Fibroblast of skin of back (primary cell): ENCODE measurements around the gene MMP8. TPM values are rescaled to one million over a fixed set of nuclear protein-coding genes. Genes with fewer than 3 reads are reported as not detected.
"Not testable (repeated sequence)": the region's sequence is repeated elsewhere in the genome, so short reads cannot be mapped to it uniquely, and the experiment has no call there.

ENCODE experiments used
- DNase-seq: peaks from one replicate; pipeline ENCODE4 v3.0.0-alpha.2; 2013
- polyA plus RNA-seq, 2 experiments: library from polyadenylated mRNA; unstranded; fragments of 120-200 nt; gene quantifications; one replicate each; pipeline ENCODE4 v1.2.1, GENCODE V29; 2013; ENCODE audit not compliant: insufficient read length in 2 of 2

MMP8 gene
- polyA plus RNA-seq (2013, experiment 1 of 2; ENCODE audit: insufficient read length) = 0.31 TPM
- not detected for polyA plus RNA-seq (2013, experiment 2 of 2; ENCODE audit: insufficient read length)

- peak; percentile 85 for DNase-seq
These were observed at the start of gene MMP8 for GRCh38 chr11:102724904-102725500. Gene MMP8 (minus strand): TSS chr11:102724954. CDS start chr11:102724855, 99 bp downstream.

- DNase-seq = no peak
These were observed 48.6 kb upstream of the MMP8 start for GRCh38 chr11:102773386-102773785.

GRCh38 chr11:102771351-102771750 lies 46.6 kb upstream of the MMP8 start:
- DNase-seq = no peak

GRCh38 chr11:102770191-102770590 lies 45.4 kb upstream of the MMP8 start:
- DNase-seq = no peak

- no peak for DNase-seq
These were observed 43.0 kb upstream of the MMP8 start for GRCh38 chr11:102767800-102768199.

GRCh38 chr11:102763440-102763839 lies 38.7 kb upstream of the MMP8 start:
- DNase-seq = peak; percentile 9

- peak; percentile 59 for DNase-seq
These were observed 37.6 kb upstream of the MMP8 start for GRCh38 chr11:102762361-102762767.

- DNase-seq = peak; percentile 91
These were observed 37.0 kb upstream of the MMP8 start for GRCh38 chr11:102761646-102762238.

- peak; percentile 94 for DNase-seq
These were observed 35.7 kb upstream of the MMP8 start for GRCh38 chr11:102760344-102761035.

- peak; percentile 35 for DNase-seq
These were observed 33.2 kb upstream of the MMP8 start for GRCh38 chr11:102757823-102758549.

GRCh38 chr11:102753267-102753666 lies 28.5 kb upstream of the MMP8 start:
- DNase-seq = no peak

GRCh38 chr11:102751673-102752072 lies 26.9 kb upstream of the MMP8 start:
- no peak for DNase-seq

- DNase-seq = no peak
These were observed 24.5 kb upstream of the MMP8 start for GRCh38 chr11:102749101-102749722.

- DNase-seq = not testable (repeated sequence)
These were observed 22.2 kb upstream of the MMP8 start for GRCh38 chr11:102746746-102747578.

GRCh38 chr11:102734650-102735049 lies 9.9 kb upstream of the MMP8 start:
- no peak for DNase-seq

GRCh38 chr11:102733232-102733875 lies 8.6 kb upstream of the MMP8 start:
- peak; percentile 55 for DNase-seq

GRCh38 chr11:102730944-102731343 lies 6.2 kb upstream of the MMP8 start:
- not testable (repeated sequence) for DNase-seq

- peak; percentile 34 for DNase-seq
These were observed 5.4 kb upstream of the MMP8 start for GRCh38 chr11:102729849-102730815.

- DNase-seq = peak; percentile 75
These were observed 3.1 kb upstream of the MMP8 start for GRCh38 chr11:102727890-102728289.

GRCh38 chr11:102722821-102723220 lies 1.9 kb downstream of the MMP8 start:
- no peak for DNase-seq
